Activated T-cell treated with anti-CD3 and anti-CD28 coated beads, Interleukin-2, amount 50 U/mL, for 1 hour (primary cell): ENCODE results near the gene SLC22A23.
A peak's percentile ranks its signal among the peaks of the same experiment; 100 is the strongest.

ENCODE experiments used
- DNase-seq: peaks from one replicate; pipeline ENCODE4 v3.0.0-alpha.2; 2020

SLC22A23 gene

DNA sequence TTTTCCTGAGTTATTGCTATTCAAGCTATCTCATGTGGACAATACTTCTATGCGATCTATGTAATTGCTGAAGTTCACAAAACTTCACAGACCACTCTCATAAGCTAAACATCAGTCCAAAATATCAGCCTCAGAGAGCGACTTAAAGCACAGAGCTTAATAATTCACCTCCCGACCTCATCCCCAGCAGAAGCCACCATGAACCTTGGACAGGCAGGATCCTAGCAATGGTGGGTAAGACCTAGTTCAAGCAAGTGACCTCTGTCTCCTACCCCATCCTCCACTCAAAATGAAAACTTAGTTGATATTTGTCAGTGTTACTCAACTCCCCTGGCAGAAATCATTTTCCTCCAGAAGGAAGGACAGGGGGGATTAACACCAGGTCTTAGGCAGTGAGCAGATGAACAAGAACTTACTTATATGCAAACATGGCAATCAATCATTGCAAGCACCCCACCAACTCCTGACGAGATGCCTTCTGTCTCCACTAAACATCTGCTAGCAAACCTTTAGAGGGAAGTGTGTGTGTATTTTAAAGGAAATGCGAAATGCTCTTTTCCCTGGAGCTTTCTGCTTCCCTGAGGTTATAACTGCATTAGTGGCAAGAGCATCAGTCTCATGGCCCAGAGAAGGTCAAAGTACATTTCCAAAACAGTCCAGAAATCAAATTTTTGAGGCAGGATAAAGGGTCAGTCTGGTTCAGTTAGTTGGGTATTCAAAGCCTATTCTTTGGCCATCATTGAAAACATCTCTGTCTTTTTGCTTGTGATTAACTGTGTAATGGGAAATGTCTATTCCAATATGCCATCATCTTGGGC, 90.0 kb downstream of the SLC22A23 start:
- DNase-seq = no peak

GRCh38 chr6:3364391-3364790, 92.5 kb downstream of the SLC22A23 start:
- DNase-seq = no peak

DNA sequence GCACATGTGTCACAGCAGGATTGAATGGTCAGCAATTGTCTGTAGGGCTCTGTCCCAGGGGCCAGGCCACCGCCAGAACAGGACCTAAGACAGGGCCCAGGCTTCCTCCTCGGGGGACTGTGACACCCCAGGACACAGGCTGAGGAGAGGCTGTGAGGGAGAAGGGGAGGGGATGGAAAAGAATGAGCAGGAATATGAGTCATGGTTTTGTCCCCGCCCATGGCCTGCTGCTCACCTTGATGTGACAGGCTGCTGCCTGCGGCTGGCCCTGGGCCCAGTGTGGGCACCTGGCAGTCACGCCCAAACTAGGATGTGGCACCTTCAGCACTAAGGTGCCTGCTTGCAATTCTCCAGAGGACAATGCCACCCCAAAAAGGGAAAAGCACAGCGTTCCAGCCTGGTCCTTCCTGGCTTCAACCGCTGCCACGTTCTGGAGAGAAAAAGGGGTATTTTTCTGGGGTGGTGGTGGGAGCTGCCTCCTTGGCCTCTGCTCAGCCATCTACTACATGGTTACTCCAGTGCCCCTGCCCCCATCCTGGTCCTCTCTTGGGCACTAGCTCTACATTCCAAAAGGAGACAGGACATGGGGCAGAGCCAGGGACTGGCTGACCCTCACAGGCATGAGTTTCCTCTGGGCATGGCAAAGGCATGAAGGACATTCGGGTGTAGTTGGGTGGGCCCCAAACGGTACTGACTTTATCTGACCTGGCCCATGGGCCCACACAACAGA, 93.4 kb downstream of the SLC22A23 start:
- DNase-seq = no peak

GRCh38 chr6:3361312-3362037, 95.4 kb downstream of the SLC22A23 start:
- DNase-seq = no peak

GRCh38 chr6:3360727-3361045, 96.2 kb downstream of the SLC22A23 start:
- no peak for DNase-seq

DNA sequence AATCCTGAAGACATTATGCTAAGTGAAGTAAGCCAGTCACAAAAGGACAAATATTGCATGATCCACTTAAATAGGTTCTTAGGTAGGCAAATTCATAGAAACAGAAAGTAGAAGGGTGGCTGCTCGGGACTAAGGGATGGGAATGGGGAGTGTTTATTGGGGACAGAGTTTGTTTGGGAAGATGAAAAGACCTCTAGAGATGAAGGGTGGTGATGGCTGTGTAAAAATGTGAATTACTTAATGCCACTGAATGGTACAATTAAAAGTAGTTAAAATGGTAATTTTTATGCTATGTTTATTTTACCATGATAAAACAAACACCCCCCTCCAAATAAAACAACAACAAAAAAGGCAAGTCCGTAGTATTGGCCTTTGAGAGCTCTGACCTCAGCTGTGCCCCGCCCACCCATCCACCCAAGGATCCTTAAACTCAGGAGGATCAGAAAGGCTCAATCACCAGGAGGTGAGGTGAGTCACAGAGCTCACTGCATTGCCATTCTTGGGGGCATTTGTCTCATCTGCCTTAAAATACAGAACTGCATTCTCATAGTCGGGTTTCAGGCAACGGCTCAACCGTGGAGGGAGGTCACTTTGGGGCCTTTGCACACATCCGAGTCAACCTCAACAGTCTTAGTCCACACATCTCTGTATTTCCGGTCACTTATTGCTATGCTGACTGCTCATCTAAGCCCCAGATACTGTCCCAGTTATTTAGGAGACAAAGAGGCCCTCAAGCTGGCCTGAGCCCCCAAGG, 96.7 kb downstream of the SLC22A23 start:
- no peak for DNase-seq

- DNase-seq = no peak
Measured at GRCh38 chr6:3359101-3359752, 97.6 kb downstream of the SLC22A23 start.

GRCh38 chr6:3358413-3359100, 98.3 kb downstream of the SLC22A23 start:
- no peak for DNase-seq

GRCh38 chr6:3357678-3358077, 99.2 kb downstream of the SLC22A23 start:
- no peak for DNase-seq

DNA sequence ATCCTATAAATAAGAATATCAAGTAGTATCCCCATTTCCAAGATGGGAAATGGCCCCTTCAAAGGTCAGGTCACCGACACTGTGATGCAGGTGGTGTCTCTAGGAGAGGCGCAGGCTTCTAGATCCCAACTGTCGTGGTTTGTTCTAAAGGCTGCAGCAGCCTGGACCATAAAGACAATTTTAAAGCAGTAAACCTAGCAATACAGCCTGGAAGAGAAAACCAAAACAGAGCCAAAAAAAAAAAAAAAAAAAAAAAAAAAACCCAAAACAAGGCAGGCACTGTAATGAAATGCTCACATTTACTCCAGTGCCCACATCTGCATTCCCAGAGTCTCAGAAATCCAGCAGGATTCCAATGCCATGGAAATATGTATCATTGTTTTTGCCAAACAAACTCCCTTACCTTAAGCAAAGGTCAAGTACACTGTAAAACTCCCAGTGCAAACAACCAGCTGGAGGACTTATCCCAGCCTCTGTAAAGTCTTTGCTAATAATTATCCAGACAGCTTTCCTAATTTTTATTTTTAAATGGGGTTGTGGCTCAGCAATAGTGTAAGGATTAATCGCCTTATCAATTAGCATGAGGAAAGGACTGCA, 99.9 kb downstream of the SLC22A23 start:
- DNase-seq = no peak

GRCh38 chr6:3356056-3356823, 100.6 kb downstream of the SLC22A23 start:
- DNase-seq = peak; percentile 63

- peak; percentile 29 for DNase-seq
Measured at GRCh38 chr6:3355358-3356055, 101.3 kb downstream of the SLC22A23 start.

DNA sequence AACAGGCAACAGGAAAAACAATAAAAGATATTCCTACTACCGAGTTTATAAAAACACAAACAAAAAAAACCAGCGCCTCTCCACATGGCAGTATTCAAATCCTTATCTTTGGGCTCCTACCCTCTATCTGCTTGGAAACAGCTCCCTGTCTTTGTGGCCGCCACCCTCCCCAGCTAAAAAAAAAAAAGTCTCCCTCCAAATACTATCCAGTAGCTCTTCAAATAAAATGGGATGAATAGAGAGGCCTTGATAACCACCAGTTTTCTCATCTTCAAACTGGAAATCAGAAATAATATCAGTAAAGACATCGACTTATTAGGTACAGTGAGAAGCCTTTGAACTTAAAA, 101.9 kb downstream of the SLC22A23 start:
- DNase-seq = no peak

- DNase-seq = no peak
Measured at GRCh38 chr6:3353939-3354338, 102.9 kb downstream of the SLC22A23 start.

GRCh38 chr6:3353213-3353903, 103.5 kb downstream of the SLC22A23 start:
- DNase-seq = no peak

GRCh38 chr6:3352678-3353077, 104.2 kb downstream of the SLC22A23 start:
- DNase-seq = no peak

DNA sequence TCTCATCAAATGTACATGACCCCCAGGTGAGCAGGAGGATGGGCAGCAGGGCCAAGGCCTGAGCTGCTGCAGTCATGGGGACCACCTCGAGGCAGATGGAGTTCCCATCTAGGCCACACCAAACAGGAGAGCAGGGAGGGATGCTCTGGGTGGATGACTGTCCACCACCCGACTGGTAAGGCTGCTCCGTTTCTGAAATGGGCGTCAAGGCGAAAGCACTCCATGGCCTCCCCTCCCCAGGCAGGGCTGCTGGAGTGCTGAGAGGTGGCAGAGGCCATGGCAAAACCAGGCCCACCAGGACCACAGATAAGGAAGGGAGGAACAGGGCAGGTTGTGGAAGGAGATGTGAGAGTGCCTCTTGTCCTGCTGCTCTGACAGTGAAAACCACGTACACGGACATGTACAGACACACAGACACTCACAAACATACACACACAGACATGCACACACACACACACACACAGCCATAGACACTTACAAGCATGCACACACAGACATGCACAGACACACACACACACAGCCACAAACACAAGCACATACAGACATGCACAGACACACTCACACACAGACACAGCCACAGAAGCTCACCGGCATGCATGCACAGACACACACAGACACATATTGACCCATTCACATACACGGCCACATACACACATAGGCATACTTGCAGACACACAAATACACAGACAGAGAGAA, 104.9 kb downstream of the SLC22A23 start:
- DNase-seq = no peak

- DNase-seq = no peak
Measured at GRCh38 chr6:3351105-3351676, 105.7 kb downstream of the SLC22A23 start.
